ENCODE measurements around the gene NEIL3.

The NEIL3 gene

GRCh38 chr4:177309522-177310371 is at the start of gene NEIL3:
Gene NEIL3 (plus strand): TSS chr4:177309874. CDS start chr4:177309954, 80 bp downstream.
- DNase-seq (ENCODE audit: low spot score), result peak; percentile 92

GRCh38 chr4:177263818-177264217 is 45.9 kb upstream of the NEIL3 start:
- DNase-seq (ENCODE audit: low spot score), result no peak

- no peak for DNase-seq (ENCODE audit: low spot score)
These were observed 44.8 kb upstream of the NEIL3 start for GRCh38 chr4:177264788-177265422.

GRCh38 chr4:177265729-177266128 is 43.9 kb upstream of the NEIL3 start:
- no peak for DNase-seq (ENCODE audit: low spot score)

- no peak for DNase-seq (ENCODE audit: low spot score)
These were observed 43.2 kb upstream of the NEIL3 start for GRCh38 chr4:177266506-177266905.

- no peak for DNase-seq (ENCODE audit: low spot score)
These were observed 41.8 kb upstream of the NEIL3 start for GRCh38 chr4:177267911-177268310.

- no peak for DNase-seq (ENCODE audit: low spot score)
These were observed 38.6 kb upstream of the NEIL3 start for GRCh38 chr4:177271091-177271490.

GRCh38 chr4:177271915-177272766 is 37.5 kb upstream of the NEIL3 start:
- no peak for DNase-seq (ENCODE audit: low spot score)

- DNase-seq (ENCODE audit: low spot score), result no peak
These were observed 33.7 kb upstream of the NEIL3 start for GRCh38 chr4:177275999-177276398.

GRCh38 chr4:177281351-177281909 is 28.2 kb upstream of the NEIL3 start:
- DNase-seq (ENCODE audit: low spot score), result no peak

- DNase-seq (ENCODE audit: low spot score), result no peak
These were observed 27.3 kb upstream of the NEIL3 start for GRCh38 chr4:177282284-177282835.

GRCh38 chr4:177283167-177283566 is 26.5 kb upstream of the NEIL3 start:
- DNase-seq (ENCODE audit: low spot score), result no peak

GRCh38 chr4:177285953-177286352 is 23.7 kb upstream of the NEIL3 start:
- no peak for DNase-seq (ENCODE audit: low spot score)

- no peak for DNase-seq (ENCODE audit: low spot score)
These were observed 22.4 kb upstream of the NEIL3 start for GRCh38 chr4:177287255-177287654.

- DNase-seq (ENCODE audit: low spot score), result no peak
These were observed 21.3 kb upstream of the NEIL3 start for GRCh38 chr4:177288335-177288734.

GRCh38 chr4:177290780-177291179 is 18.9 kb upstream of the NEIL3 start:
- DNase-seq (ENCODE audit: low spot score), result no peak

- no peak for DNase-seq (ENCODE audit: low spot score)
These were observed 17.5 kb upstream of the NEIL3 start for GRCh38 chr4:177292171-177292570.

GRCh38 chr4:177293208-177294033 is 16.3 kb upstream of the NEIL3 start:
- no peak for DNase-seq (ENCODE audit: low spot score)

- no peak for DNase-seq (ENCODE audit: low spot score)
These were observed 11.8 kb upstream of the NEIL3 start for GRCh38 chr4:177297785-177298391.

GRCh38 chr4:177301126-177301639 is 8.5 kb upstream of the NEIL3 start:
- no peak for DNase-seq (ENCODE audit: low spot score)

Data from iPS-NIHi11 (cell line).